K562 (cell line): ENCODE data around the gene HNRNPH1. TPM values are rescaled to one million over a fixed set of nuclear protein-coding genes. Genes with fewer than 3 reads are reported as not detected.

ENCODE experiments used
- ARID1B ChIP-seq: fragments of 450-650 bp; IDR thresholded peaks from 2 replicates; pipeline ENCODE4 v1.6.1; 2016; ENCODE audit warnings: antibody characterized with exemption, mild to moderate bottlenecking, inconsistent platforms
- ATF3 ChIP-seq, 2 experiments: fragments of 450-650 bp in 1 of 2; sonication (generic) in 1 of 2; formaldehyde crosslinking in 1 of 2; IDR thresholded peaks in 1 of 2; conservative IDR thresholded peaks in 1 of 2; 2 replicates each; pipeline versions ENCODE4 v1.6.1 to v1.8.1; 2016 to 2023; ENCODE audit warnings: mild to moderate bottlenecking in 2 of 2, moderate library complexity in 2 of 2, inconsistent platforms in 1 of 2, missing genetic modification reagents in 1 of 2
- CREB5 ChIP-seq: fragments of 250-450 bp; sonication (Bioruptor Pico); IDR thresholded peaks from 2 replicates; pipeline ENCODE4 v1.5.0; 2020; ENCODE audit warnings: mild to moderate bottlenecking
- DACH1 ChIP-seq: fragments of 450-650 bp; IDR thresholded peaks from 2 replicates; pipeline ENCODE4 v1.6.1; 2018; ENCODE audit not compliant: partially characterized antibody
- ELF1 ChIP-seq: fragments of 200-800 bp; sonication (Bioruptor generic); IDR thresholded peaks from 2 replicates; pipeline ENCODE4 v1.6.1; 2016; ENCODE audit warnings: missing genetic modification characterization, missing compliant biosample characterization
- HDAC6 ChIP-seq: IDR thresholded peaks from 2 replicates; pipeline ENCODE4 v1.6.1; 2012; ENCODE audit warnings: low read depth, mild to moderate bottlenecking, control low read depth, inconsistent platforms, low read length, moderate library complexity
- STAT6 ChIP-seq: sonication (generic); formaldehyde crosslinking; IDR thresholded peaks from 2 replicates; pipeline ENCODE4 v1.8.1; 2023; ENCODE audit warnings: mild to moderate bottlenecking, missing genetic modification reagents
- ZBTB26 ChIP-seq: fragments of 450-650 bp; formaldehyde crosslinking; IDR thresholded peaks from 2 replicates; pipeline ENCODE4 v1.4.0; 2022; ENCODE audit warnings: missing genetic modification characterization
- ZKSCAN8 ChIP-seq: fragments of 200-800 bp; sonication (Bioruptor generic); IDR thresholded peaks from 2 replicates; pipeline ENCODE4 v1.6.1; 2016; ENCODE audit warnings: missing genetic modification characterization, missing compliant biosample characterization
- ZNF318 ChIP-seq, 2 experiments: fragments of 450-650 bp; IDR thresholded peaks; 2 replicates each; pipeline ENCODE4 v1.6.1; 2016; ENCODE audit warnings: mild to moderate bottlenecking in 2 of 2, borderline replicate concordance in 1 of 2, low read depth in 1 of 2, moderate library complexity in 1 of 2
- polyA plus RNA-seq, 8 experiments: library from polyadenylated mRNA; depleted of rRNA in 4 of 8; stranded (reverse) in 5 of 8; unstranded in 3 of 8; fragments of >200 nt; fragmentation: Nextera tagmentation in 2 of 8; fragmentation: Illumina TruSeq in 1 of 8; extraction: Ambion mirVana in 2 of 8; extraction: Trizol in 1 of 8; gene quantifications; 2 replicates each; pipeline versions ENCODE4 v1.2.1 to v1.2.3, GENCODE V29; 2011 to 2014; ENCODE audit warnings: inconsistent platforms in 1 of 8, missing spikeins in 1 of 8
- total RNA-seq, 7 experiments: library from RNA; depleted of rRNA in 6 of 7; stranded (reverse); fragments of >200 nt in 6 of 7; fragmentation: Illumina TruSeq in 2 of 7; extraction: Trizol in 2 of 7; gene quantifications; 2 replicates each; pipeline versions ENCODE4 v1.2.1 to v1.2.3, GENCODE V29; 2011 to 2021; ENCODE audit warnings: low replicate concordance in 1 of 7

HNRNPH1 gene
- total and polyA plus RNA-seq, 9 of the 15 experiments (the other 6 are each of a cell fraction or from before 2014, with no cell fraction given): 103 to 656 (median 561) TPM

GRCh38 chr5:179623003-179623905, at the start of gene HNRNPH1 (continued):
- TF ChIP-seq HDAC6 (no peak), ATF3 (IDR thresholded peaks at IDR 0.05) (peak; percentile 80), ATF3 (CRISPR knock-in tag; conservative IDR thresholded peaks at IDR 0.05) (peak; percentile 68; the same call in 1 of the 2 replicates), CREB5 (no peak), ARID1B (peak; percentile 13; the same call in 1 of the 2 replicates), ZKSCAN8 (no peak), STAT6 (peak; percentile 93; the same call in 1 of the 2 replicates), DACH1 (no peak), ZNF318 (IDR thresholded peaks at IDR 0.05; ENCODE audit: borderline replicate concordance in 1 of 2, low read depth in 1 of 2) (no peak), ELF1 (tag) (no peak), ZBTB26 (CRISPR knock-in tag) (no peak)
